Stomach (tissue), 4 donors: ENCODE measurements around the gene BCAS3.

Experiments
- POLR2A ChIP-seq, 4 donors: fragments of 450-650 bp; IDR thresholded peaks; one replicate each; pipeline ENCODE4 v1.6.1; 2016; ENCODE audit warnings: antibody characterized with exemption in 4 of 4, control low read depth in 2 of 4, mild to moderate bottlenecking in 1 of 4, moderate library complexity in 1 of 4
- POLR2AphosphoS5 ChIP-seq, 3 donors: sonication (generic); formaldehyde crosslinking; IDR thresholded peaks; one replicate each; pipeline ENCODE4 v1.6.1; 2016; ENCODE audit warnings: antibody characterized with exemption in 3 of 3
- TF ChIP-seq, protein P1 (sequence below), 7 experiments: fragments of 450-650 bp in 4 of 7; fragments of 200-600 bp in 3 of 7; sonication (generic) in 3 of 7; IDR thresholded peaks; one replicate each; pipeline ENCODE4 v1.5.1; 2016 to 2019; ENCODE audit warnings: antibody characterized with exemption in 7 of 7, control low read depth in 2 of 7, mild to moderate bottlenecking in 1 of 7

DNA sequence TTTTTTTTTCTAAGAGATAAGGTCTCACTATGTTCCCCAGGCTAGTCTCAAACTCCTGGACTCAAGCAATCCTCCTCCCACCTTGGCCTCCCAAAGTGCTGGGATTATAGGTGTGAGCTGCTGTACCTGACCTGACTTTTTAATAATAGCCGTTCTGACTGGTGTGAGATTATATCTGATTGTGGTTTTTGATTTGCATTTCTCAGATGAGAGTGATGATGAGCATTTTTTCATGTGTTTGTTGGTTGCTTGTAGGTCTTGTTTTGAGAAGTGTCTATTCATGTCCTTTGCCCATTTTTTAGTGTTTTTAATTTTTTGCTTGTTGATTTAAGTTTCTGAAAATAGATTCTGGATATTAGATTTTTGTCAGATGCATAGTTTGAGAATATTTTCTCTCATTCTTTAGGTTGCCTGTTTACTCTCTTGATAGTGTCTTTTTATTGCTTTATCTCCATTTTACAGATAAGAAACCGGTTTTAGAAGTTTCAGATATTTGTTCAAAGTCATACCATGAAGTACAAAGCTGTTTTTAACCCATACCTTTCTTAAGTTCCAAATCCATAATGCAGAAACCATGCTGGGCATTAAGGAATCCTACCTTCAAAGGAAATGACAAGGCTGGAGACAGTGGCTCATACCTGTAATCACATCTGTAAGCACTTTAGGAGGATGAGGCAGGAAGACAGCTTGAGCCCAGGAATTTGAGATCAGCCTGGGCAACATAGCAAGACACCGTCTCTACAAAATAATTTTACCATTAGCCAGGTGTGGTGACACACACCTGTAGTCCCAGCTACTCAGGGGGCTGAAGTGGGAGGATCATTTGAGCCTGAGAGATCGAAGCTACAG lies 553.5 kb downstream of the BCAS3 start:
- TF ChIP-seq POLR2AphosphoS5 (IDR thresholded peaks at IDR 0.05) (no peak), POLR2A (IDR thresholded peaks at IDR 0.05) (no peak)
- TF ChIP-seq, protein P1, sequence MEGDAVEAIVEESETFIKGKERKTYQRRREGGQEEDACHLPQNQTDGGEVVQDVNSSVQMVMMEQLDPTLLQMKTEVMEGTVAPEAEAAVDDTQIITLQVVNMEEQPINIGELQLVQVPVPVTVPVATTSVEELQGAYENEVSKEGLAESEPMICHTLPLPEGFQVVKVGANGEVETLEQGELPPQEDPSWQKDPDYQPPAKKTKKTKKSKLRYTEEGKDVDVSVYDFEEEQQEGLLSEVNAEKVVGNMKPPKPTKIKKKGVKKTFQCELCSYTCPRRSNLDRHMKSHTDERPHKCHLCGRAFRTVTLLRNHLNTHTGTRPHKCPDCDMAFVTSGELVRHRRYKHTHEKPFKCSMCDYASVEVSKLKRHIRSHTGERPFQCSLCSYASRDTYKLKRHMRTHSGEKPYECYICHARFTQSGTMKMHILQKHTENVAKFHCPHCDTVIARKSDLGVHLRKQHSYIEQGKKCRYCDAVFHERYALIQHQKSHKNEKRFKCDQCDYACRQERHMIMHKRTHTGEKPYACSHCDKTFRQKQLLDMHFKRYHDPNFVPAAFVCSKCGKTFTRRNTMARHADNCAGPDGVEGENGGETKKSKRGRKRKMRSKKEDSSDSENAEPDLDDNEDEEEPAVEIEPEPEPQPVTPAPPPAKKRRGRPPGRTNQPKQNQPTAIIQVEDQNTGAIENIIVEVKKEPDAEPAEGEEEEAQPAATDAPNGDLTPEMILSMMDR (IDR thresholded peaks at IDR 0.05), result no peak
